GM23248 (cell line): ENCODE measurements around the gene FBXO44. TPM values are rescaled to one million over a fixed set of nuclear protein-coding genes. Genes with fewer than 3 reads are reported as not detected.
A peak's percentile ranks its signal among the peaks of the same experiment; 100 is the strongest.
"Not testable (repeated sequence)": the region's sequence is repeated elsewhere in the genome, so short reads cannot be mapped to it uniquely, and the experiment has no call there.

Source experiments
- DNase-seq: peaks from one replicate; pipeline ENCODE4 v3.0.0-alpha.2; 2015
- H2AFZ ChIP-seq: fragments of 200-600 bp; sonication (generic); 2 replicates; pipeline ENCODE4 v1.6.1; 2016; ENCODE audit warnings: antibody characterized with exemption
- H3F3A ChIP-seq: fragments of 200-600 bp; sonication (generic); 2 replicates; pipeline ENCODE4 v1.6.1; 2016; ENCODE audit warnings: mild to moderate bottlenecking, antibody characterized with exemption, mixed run types; ENCODE audit not compliant: insufficient read depth
- H3K27ac ChIP-seq: fragments of 200-600 bp; sonication (generic); 2 replicates; pipeline ENCODE4 v1.5.1; 2016; ENCODE audit warnings: mild to moderate bottlenecking
- H3K27me3 ChIP-seq: fragments of 200-600 bp; sonication (generic); replicated peaks from 2 replicates; pipeline ENCODE4 v1.6.1; 2016; ENCODE audit warnings: mild to moderate bottlenecking; ENCODE audit not compliant: insufficient read depth
- H3K36me3 ChIP-seq: fragments of 200-600 bp; sonication (generic); 2 replicates; pipeline ENCODE4 v1.6.1; 2016; ENCODE audit warnings: low read depth, mild to moderate bottlenecking
- H3K4me1 ChIP-seq: fragments of 200-600 bp; sonication (generic); 2 replicates; pipeline ENCODE4 v1.6.1; 2016; ENCODE audit warnings: mild to moderate bottlenecking; ENCODE audit not compliant: insufficient read depth
- H3K4me2 ChIP-seq: fragments of 200-600 bp; sonication (generic); one replicate; pipeline ENCODE4 v1.6.1; 2016; ENCODE audit warnings: mild to moderate bottlenecking; ENCODE audit not compliant: unreplicated experiment
- H3K4me3 ChIP-seq: fragments of 200-600 bp; sonication (generic); 2 replicates; pipeline ENCODE4 v1.5.1; 2016; ENCODE audit warnings: mild to moderate bottlenecking
- H3K79me2 ChIP-seq: fragments of 200-600 bp; sonication (generic); 2 replicates; pipeline ENCODE4 v1.6.1; 2016; ENCODE audit warnings: mild to moderate bottlenecking; ENCODE audit not compliant: insufficient read depth
- H3K9ac ChIP-seq: fragments of 200-600 bp; sonication (generic); 2 replicates; pipeline ENCODE4 v1.6.1; 2016; ENCODE audit warnings: mild to moderate bottlenecking
- H3K9me2 ChIP-seq: fragments of 200-600 bp; sonication (generic); 2 replicates; pipeline ENCODE4 v1.6.1; 2016; ENCODE audit warnings: mixed run types, mild to moderate bottlenecking, moderate library complexity; ENCODE audit not compliant: insufficient read depth
- H3K9me3 ChIP-seq: fragments of 200-600 bp; sonication (generic); one replicate; pipeline ENCODE4 v1.6.1; 2017; ENCODE audit warnings: low read depth
- H4K20me1 ChIP-seq: fragments of 200-600 bp; sonication (generic); 2 replicates; pipeline ENCODE4 v1.6.0; 2016; ENCODE audit not compliant: insufficient read depth
- EZH2 ChIP-seq: fragments of 200-600 bp; sonication (generic); IDR thresholded peaks from 2 replicates; pipeline ENCODE4 v1.6.1; 2018; ENCODE audit warnings: antibody characterized with exemption, mild to moderate bottlenecking; ENCODE audit not compliant: insufficient read depth, poor library complexity, severe bottlenecking
- EZH2phosphoT487 ChIP-seq: fragments of 200-600 bp; sonication (generic); IDR thresholded peaks from 2 replicates; pipeline ENCODE4 v1.6.1; 2018; ENCODE audit warnings: antibody characterized with exemption, moderate library complexity, mild to moderate bottlenecking, low read depth; ENCODE audit not compliant: insufficient read depth
- WGBS, 2 experiments: methylation state at CpG; one replicate each; pipeline ENCODE4 v1.1.6; 2015 to 2017; ENCODE audit warnings: low lambda C conversion rate in 2 of 2, low coverage in 1 of 2; ENCODE audit errors: missing lambda C conversion rate in 2 of 2; 5-methylcytosine and 5-hydroxymethylcytosine counted together
- in situ Hi-C: fragments of 300-500 bp; cut with MboI; formaldehyde crosslinking; loops from 2 replicates; pipeline ENCODE4 v1.15.0; 2020
- polyA plus RNA-seq: library from polyadenylated mRNA; unstranded; fragments of >200 nt; fragmentation: Nextera tagmentation; extraction: Ambion mirVana; gene quantifications from 2 replicates; pipeline ENCODE4 v1.2.1, GENCODE V29; 2016
- total RNA-seq: library from RNA; depleted of rRNA; stranded (reverse); fragments of >200 nt; shearing (Covaris generic); gene quantifications from 2 replicates; pipeline ENCODE4 v1.2.3, GENCODE V29; 2014; rRNA removed

Gene FBXO44
- total RNA-seq (16.6 and 20.6 TPM in 2 replicates), polyA plus RNA-seq (17.8 and 19.4 TPM in 2 replicates)

GRCh38 chr1:11654137-11654938, at the start of gene FBXO44, which contains the start of gene FBXO2:
FBXO44 (plus strand) TSS chr1:11654877; CDS start chr1:11655836, 959 bp downstream.
FBXO2 (minus strand) TSS chr1:11654429; CDS start chr1:11654340, 89 bp downstream.
- Histone ChIP-seq H3K4me1 (no peaks in the 10 kb centered on the region), H2AFZ (peak within 1 kb of the TSS; percentile 60), H3K79me2 (no peaks in the 10 kb centered on the region), H3K27ac (no peak within 1 kb of the TSS), H3K4me3 (peak within 1 kb of the TSS; percentile 61), H3K4me2 (peak within 1 kb of the TSS; percentile 70), H3K9me2 (no peaks in the 10 kb centered on the region), H3F3A (no peaks in the 10 kb centered on the region), H3K9ac (peak within 1 kb of the TSS; percentile 75), H3K27me3 (no peaks in the 10 kb centered on the region), H3K36me3 (no peaks in the 10 kb centered on the region; the same call in 1 of the 2 replicates), H4K20me1 (no peaks in the 10 kb centered on the region), H3K9me3 (no peaks in the 10 kb centered on the region)
- in situ Hi-C loops: no loop called here
- 7 to 8% methylated on average over 60 to 90 of the region's 94 CpGs for WGBS, 2 experiments
- peak; percentile 65 for DNase-seq
- no peak for TF ChIP-seq EZH2
- TF ChIP-seq EZH2phosphoT487: no peak

GRCh38 chr1:11606775-11607174, 47.9 kb upstream of the FBXO44 start:
- no peak overlapping the region for H3K9ac ChIP-seq
- H2AFZ ChIP-seq: no peak overlapping the region
- no peaks in the 10 kb centered on the region for H3K4me1 ChIP-seq
- H3K36me3 ChIP-seq: no peaks in the 10 kb centered on the region
- H3K9me3 ChIP-seq: no peaks in the 10 kb centered on the region
- H3K4me2 ChIP-seq: no peak overlapping the region
- H3K79me2 ChIP-seq: no peaks in the 10 kb centered on the region
- peaks cover 5% of the 10 kb centered on the region for H3K27me3 ChIP-seq
- TF ChIP-seq EZH2 (no peak), EZH2phosphoT487 (no peak)
- no peak for DNase-seq
- 40 to 48% methylated on average over 6 of the region's 6 CpGs for WGBS, 2 experiments
- no peak overlapping the region for H3K27ac ChIP-seq
- no peaks in the 10 kb centered on the region for H4K20me1 ChIP-seq
- no peak overlapping the region for H3K4me3 ChIP-seq
- in situ Hi-C loops: no loop called here
- H3K9me2 ChIP-seq: no peaks in the 10 kb centered on the region
- H3F3A ChIP-seq: no peaks in the 10 kb centered on the region

GRCh38 chr1:11608596-11609130, 46.0 kb upstream of the FBXO44 start:
- H3K27me3 ChIP-seq, H3K79me2 ChIP-seq, H3K4me2 ChIP-seq, H3K36me3 ChIP-seq, H3F3A ChIP-seq, in situ Hi-C loops, H3K27ac ChIP-seq, H3K4me1 ChIP-seq, H3K9me3 ChIP-seq, H3K9me2 ChIP-seq, H3K9ac ChIP-seq, H4K20me1 ChIP-seq, H3K4me3 ChIP-seq, H2AFZ ChIP-seq, DNase-seq: not testable (repeated sequence)
- WGBS, 2 experiments: 78 to 86% methylated on average over 11 to 31 of the region's 37 CpGs

- H3K27ac ChIP-seq, H2AFZ ChIP-seq, H3K9me3 ChIP-seq, H3K9me2 ChIP-seq, H3K4me1 ChIP-seq, in situ Hi-C loops, H4K20me1 ChIP-seq, H3K27me3 ChIP-seq, H3K4me3 ChIP-seq, H3K4me2 ChIP-seq, H3K9ac ChIP-seq, DNase-seq, H3K79me2 ChIP-seq, H3K36me3 ChIP-seq, H3F3A ChIP-seq: not testable (repeated sequence)
- WGBS, 2 experiments: 44 to 46% methylated on average over 13 of the region's 13 CpGs
These were observed 45.3 kb upstream of the FBXO44 start for GRCh38 chr1:11609378-11609777.
